ENCODE results near the gene IL13RA1.

IL13RA1 gene

DNA sequence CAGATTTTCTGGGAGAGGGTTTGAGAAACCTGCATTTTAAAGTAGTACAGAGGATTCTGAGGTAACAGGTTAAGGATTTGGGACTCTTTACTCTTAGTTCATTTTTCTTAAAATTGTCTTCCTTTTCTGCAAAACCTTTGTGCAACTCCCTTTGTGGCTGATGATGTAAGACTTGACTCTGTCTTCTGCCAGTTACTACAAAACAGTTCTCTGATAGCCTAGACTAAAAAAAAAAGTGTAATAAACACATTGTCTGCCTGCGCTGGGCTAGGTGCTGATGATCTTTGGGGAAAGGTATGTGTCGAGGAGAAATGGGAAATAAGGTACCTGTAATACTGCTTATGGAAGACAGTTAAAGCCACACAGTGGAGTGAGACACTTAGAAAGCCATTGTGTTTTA, 28.7 kb downstream of the IL13RA1 start:
- DNase-seq, result no peak
- Histone ChIP-seq H3K36me3 (ENCODE audit: control insufficient read depth, insufficient read depth, low read length) (no peaks in the 10 kb centered on the region), H3K23ac (ENCODE audit: low read length) (no peak overlapping the region), H3K56ac (ENCODE audit: low read length) (no peak overlapping the region), H2AK5ac (ENCODE audit: low read length) (no peak overlapping the region), H3K9ac (ENCODE audit: low read length) (no peak overlapping the region), H3K4me2 (ENCODE audit: low read length) (no peak overlapping the region), H2BK120ac (ENCODE audit: low read depth, low read length) (no peak overlapping the region), H4K5ac (ENCODE audit: low read length) (no peak overlapping the region), H3K79me1 (ENCODE audit: low read length) (no peaks in the 10 kb centered on the region), H2BK5ac (ENCODE audit: low read length) (no peak overlapping the region), H3K79me2 (ENCODE audit: control insufficient read depth, insufficient read depth, low read length) (no peaks in the 10 kb centered on the region), H3K4ac (ENCODE audit: low read depth, low read length) (no peak overlapping the region), H4K8ac (ENCODE audit: low read depth, low read length) (no peak overlapping the region), H3K18ac (ENCODE audit: low read length) (no peak overlapping the region), H3K4me3 (ENCODE audit: low read length) (no peak overlapping the region), H3K27ac (ENCODE audit: low read depth, low read length) (no peak overlapping the region), H3K4me1 (ENCODE audit: control insufficient read depth, low read depth, low read length) (no peaks in the 10 kb centered on the region), H3K27me3 (ENCODE audit: insufficient read depth, low read length, poor library complexity) (no peaks in the 10 kb centered on the region), H2BK15ac (replicated peaks; ENCODE audit: low read depth) (no peak overlapping the region)
- no CpG with 5 or more reads among the region's 2 CpGs for WGBS (ENCODE audit: extremely low coverage, insufficient coverage, low lambda C conversion rate)

DNA sequence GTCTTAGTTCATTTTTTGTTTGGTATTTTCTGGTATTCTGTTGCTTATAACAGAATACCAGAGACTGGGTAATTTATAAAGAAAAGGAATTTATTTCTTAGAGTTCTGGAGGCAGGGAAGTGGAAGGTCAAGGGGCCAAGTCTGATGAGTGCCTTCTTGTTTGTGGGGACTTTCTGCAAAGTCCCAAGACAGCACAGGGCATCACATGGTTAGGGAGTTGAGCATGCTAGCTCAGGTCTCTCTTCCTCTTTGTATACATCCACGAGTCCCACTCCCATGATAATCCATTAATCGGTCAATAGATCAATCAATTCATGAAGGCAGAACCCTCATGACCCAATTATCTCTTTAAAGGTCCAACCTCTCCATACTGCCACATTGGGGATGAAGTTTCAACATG, 31.1 kb downstream of the IL13RA1 start:
- Histone ChIP-seq H2BK15ac (replicated peaks; ENCODE audit: low read depth) (no peak overlapping the region), H4K5ac (ENCODE audit: low read length) (no peak overlapping the region), H3K27me3 (ENCODE audit: insufficient read depth, low read length, poor library complexity) (no peaks in the 10 kb centered on the region), H3K9ac (ENCODE audit: low read length) (no peak overlapping the region), H3K4me2 (ENCODE audit: low read length) (no peak overlapping the region), H2AK5ac (ENCODE audit: low read length) (no peak overlapping the region), H3K4ac (ENCODE audit: low read depth, low read length) (no peak overlapping the region), H3K79me1 (ENCODE audit: low read length) (no peaks in the 10 kb centered on the region), H3K18ac (ENCODE audit: low read length) (no peak overlapping the region), H2BK120ac (ENCODE audit: low read depth, low read length) (no peak overlapping the region), H4K8ac (ENCODE audit: low read depth, low read length) (no peak overlapping the region), H3K4me3 (ENCODE audit: low read length) (no peak overlapping the region), H2BK5ac (ENCODE audit: low read length) (no peak overlapping the region), H3K4me1 (ENCODE audit: control insufficient read depth, low read depth, low read length) (no peaks in the 10 kb centered on the region), H3K27ac (ENCODE audit: low read depth, low read length) (no peak overlapping the region), H3K56ac (ENCODE audit: low read length) (no peak overlapping the region), H3K23ac (ENCODE audit: low read length) (no peak overlapping the region), H3K36me3 (ENCODE audit: control insufficient read depth, insufficient read depth, low read length) (no peaks in the 10 kb centered on the region), H3K79me2 (ENCODE audit: control insufficient read depth, insufficient read depth, low read length) (no peaks in the 10 kb centered on the region)
- no peak for DNase-seq
- no CpG with 5 or more reads among the region's 2 CpGs for WGBS (ENCODE audit: extremely low coverage, insufficient coverage, low lambda C conversion rate)

DNA sequence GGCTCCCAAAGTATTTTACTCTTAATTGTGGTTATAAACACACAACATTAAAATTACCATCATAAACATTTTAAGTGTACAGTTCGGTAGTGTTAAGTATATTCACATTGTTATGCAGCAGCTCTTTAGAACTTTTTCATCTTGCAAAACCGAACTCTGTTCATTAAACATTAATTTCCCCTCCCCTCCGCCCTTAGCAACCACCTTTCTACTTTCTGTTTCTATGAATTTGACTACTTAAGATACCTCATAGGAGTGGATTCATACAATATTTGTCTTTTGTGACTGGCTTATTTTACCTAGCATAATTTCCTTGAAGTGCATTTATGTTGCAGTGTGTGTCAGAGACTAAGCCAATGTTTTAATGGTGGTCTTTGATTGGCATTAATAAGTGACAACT, 32.6 kb downstream of the IL13RA1 start:
- Histone ChIP-seq H3K36me3 (ENCODE audit: control insufficient read depth, insufficient read depth, low read length) (no peaks in the 10 kb centered on the region), H3K4me1 (ENCODE audit: control insufficient read depth, low read depth, low read length) (no peaks in the 10 kb centered on the region), H3K56ac (ENCODE audit: low read length) (no peak overlapping the region), H3K27me3 (ENCODE audit: insufficient read depth, low read length, poor library complexity) (no peaks in the 10 kb centered on the region), H3K9ac (ENCODE audit: low read length) (no peak overlapping the region), H3K79me2 (ENCODE audit: control insufficient read depth, insufficient read depth, low read length) (no peaks in the 10 kb centered on the region), H2BK15ac (replicated peaks; ENCODE audit: low read depth) (no peak overlapping the region), H3K4me3 (ENCODE audit: low read length) (no peak overlapping the region), H4K5ac (ENCODE audit: low read length) (no peak overlapping the region), H3K27ac (ENCODE audit: low read depth, low read length) (no peak overlapping the region), H3K4me2 (ENCODE audit: low read length) (no peak overlapping the region), H3K23ac (ENCODE audit: low read length) (no peak overlapping the region), H3K18ac (ENCODE audit: low read length) (no peak overlapping the region), H3K79me1 (ENCODE audit: low read length) (no peaks in the 10 kb centered on the region), H3K4ac (ENCODE audit: low read depth, low read length) (no peak overlapping the region), H4K8ac (ENCODE audit: low read depth, low read length) (no peak overlapping the region), H2BK5ac (ENCODE audit: low read length) (no peak overlapping the region), H2BK120ac (ENCODE audit: low read depth, low read length) (no peak overlapping the region), H2AK5ac (ENCODE audit: low read length) (no peak overlapping the region)
- no peak for DNase-seq
- WGBS (ENCODE audit: extremely low coverage, insufficient coverage, low lambda C conversion rate), result no CpG with 5 or more reads among the region's 3 CpGs

DNA sequence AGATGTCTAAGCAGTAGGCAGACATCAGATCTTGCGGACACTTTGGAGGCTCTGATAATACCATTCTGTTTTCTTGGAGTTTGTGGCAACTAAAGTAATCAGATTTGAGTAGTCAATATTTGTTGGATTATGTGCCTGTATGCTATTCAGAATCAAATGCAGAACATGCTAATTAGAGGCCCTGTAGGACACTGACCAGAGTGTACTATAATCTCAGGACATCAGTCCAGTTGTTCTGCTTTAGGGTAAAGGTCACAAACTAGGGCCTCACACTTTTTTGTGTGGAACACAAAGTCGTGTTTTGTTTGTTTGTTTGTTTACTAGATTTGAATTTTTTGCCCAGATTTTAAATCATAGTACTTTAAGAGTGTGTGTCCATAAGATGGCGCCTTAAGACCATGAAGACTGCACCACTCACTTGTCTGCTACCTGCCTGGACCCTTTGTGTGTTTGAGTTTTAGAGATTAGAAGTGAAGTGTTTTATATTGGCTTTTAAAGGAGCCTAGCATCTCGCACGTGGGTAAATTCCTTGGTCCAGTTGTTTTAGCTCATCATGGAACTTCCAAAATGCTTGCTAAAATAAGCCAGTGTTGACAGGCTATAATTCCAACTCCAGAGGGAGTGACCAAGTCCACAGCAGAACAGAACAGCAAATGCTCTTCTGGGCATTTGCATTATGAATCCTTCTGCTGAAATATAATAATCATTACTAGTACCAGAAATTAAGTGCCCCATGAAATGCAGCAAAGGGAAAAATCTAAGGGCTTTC, 34.7 kb downstream of the IL13RA1 start:
- Histone ChIP-seq H3K23ac (ENCODE audit: low read length) (no peak overlapping the region), H3K79me2 (ENCODE audit: control insufficient read depth, insufficient read depth, low read length) (no peaks in the 10 kb centered on the region), H3K56ac (ENCODE audit: low read length) (no peak overlapping the region), H4K5ac (ENCODE audit: low read length) (no peak overlapping the region), H2BK120ac (ENCODE audit: low read depth, low read length) (no peak overlapping the region), H3K18ac (ENCODE audit: low read length) (no peak overlapping the region), H3K79me1 (ENCODE audit: low read length) (no peaks in the 10 kb centered on the region), H3K36me3 (ENCODE audit: control insufficient read depth, insufficient read depth, low read length) (no peaks in the 10 kb centered on the region), H3K9ac (ENCODE audit: low read length) (no peak overlapping the region), H3K4ac (ENCODE audit: low read depth, low read length) (no peak overlapping the region), H3K27me3 (ENCODE audit: insufficient read depth, low read length, poor library complexity) (no peaks in the 10 kb centered on the region), H3K4me1 (ENCODE audit: control insufficient read depth, low read depth, low read length) (no peaks in the 10 kb centered on the region), H4K8ac (ENCODE audit: low read depth, low read length) (no peak overlapping the region), H3K4me2 (ENCODE audit: low read length) (no peak overlapping the region), H3K27ac (ENCODE audit: low read depth, low read length) (no peak overlapping the region), H2AK5ac (ENCODE audit: low read length) (no peak overlapping the region), H2BK5ac (ENCODE audit: low read length) (no peak overlapping the region), H2BK15ac (replicated peaks; ENCODE audit: low read depth) (no peak overlapping the region), H3K4me3 (ENCODE audit: low read length) (no peak overlapping the region)
- no peak for DNase-seq
- no CpG with 5 or more reads among the region's 5 CpGs for WGBS (ENCODE audit: extremely low coverage, insufficient coverage, low lambda C conversion rate)

DNA sequence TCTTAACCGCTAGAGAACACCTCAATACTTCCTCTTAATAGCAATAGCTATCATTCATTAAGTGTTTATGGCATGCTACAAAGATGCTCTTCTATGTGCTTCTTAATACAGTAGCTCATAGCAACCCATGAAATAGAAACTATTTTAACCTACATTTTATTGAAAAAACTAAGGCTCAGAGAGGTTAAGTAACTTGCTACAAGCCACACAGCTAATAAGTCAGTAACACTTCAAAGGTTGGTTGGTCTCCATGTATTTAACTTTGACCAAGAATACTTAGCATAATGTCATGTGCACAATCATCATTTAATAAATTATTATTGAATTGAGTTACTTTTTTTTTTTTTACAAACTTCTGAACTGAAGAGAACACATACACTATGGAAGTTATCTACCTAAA, 36.1 kb downstream of the IL13RA1 start:
- Histone ChIP-seq H3K4me2 (ENCODE audit: low read length) (no peak overlapping the region), H4K5ac (ENCODE audit: low read length) (no peak overlapping the region), H3K4me1 (ENCODE audit: control insufficient read depth, low read depth, low read length) (no peaks in the 10 kb centered on the region), H3K9ac (ENCODE audit: low read length) (no peak overlapping the region), H3K56ac (ENCODE audit: low read length) (no peak overlapping the region), H3K4ac (ENCODE audit: low read depth, low read length) (no peak overlapping the region), H3K23ac (ENCODE audit: low read length) (no peak overlapping the region), H2BK5ac (ENCODE audit: low read length) (no peak overlapping the region), H3K79me2 (ENCODE audit: control insufficient read depth, insufficient read depth, low read length) (no peaks in the 10 kb centered on the region), H2AK5ac (ENCODE audit: low read length) (no peak overlapping the region), H3K36me3 (ENCODE audit: control insufficient read depth, insufficient read depth, low read length) (no peaks in the 10 kb centered on the region), H4K8ac (ENCODE audit: low read depth, low read length) (no peak overlapping the region), H3K18ac (ENCODE audit: low read length) (no peak overlapping the region), H3K4me3 (ENCODE audit: low read length) (no peak overlapping the region), H2BK120ac (ENCODE audit: low read depth, low read length) (no peak overlapping the region), H2BK15ac (replicated peaks; ENCODE audit: low read depth) (no peak overlapping the region), H3K27me3 (ENCODE audit: insufficient read depth, low read length, poor library complexity) (no peaks in the 10 kb centered on the region), H3K79me1 (ENCODE audit: low read length) (no peaks in the 10 kb centered on the region), H3K27ac (ENCODE audit: low read depth, low read length) (no peak overlapping the region)
- DNase-seq, result no peak
- no CpG with 5 or more reads among the region's 1 CpG for WGBS (ENCODE audit: extremely low coverage, insufficient coverage, low lambda C conversion rate)

DNA sequence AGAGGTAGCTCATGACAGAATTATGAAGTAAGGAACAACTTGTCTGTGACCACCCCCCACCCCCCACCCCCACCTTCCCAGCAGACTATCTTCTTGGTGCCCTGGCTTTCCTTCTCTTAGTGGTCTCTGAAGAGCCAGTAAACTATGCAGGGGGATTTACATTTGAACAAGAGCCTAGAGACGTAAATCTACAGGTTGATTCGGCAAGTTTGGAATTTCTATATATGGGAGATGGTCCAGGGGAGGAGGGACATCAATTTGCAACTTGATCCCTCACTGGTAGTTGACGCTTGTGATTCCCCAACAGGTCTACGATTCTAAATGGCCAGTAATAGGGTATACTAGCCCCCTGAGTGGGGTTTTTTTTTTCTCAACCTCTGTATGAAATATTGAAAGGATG, 36.7 kb downstream of the IL13RA1 start:
- Histone ChIP-seq H3K4me1 (ENCODE audit: control insufficient read depth, low read depth, low read length) (no peaks in the 10 kb centered on the region), H3K18ac (ENCODE audit: low read length) (no peak overlapping the region), H2BK120ac (ENCODE audit: low read depth, low read length) (no peak overlapping the region), H3K36me3 (ENCODE audit: control insufficient read depth, insufficient read depth, low read length) (no peaks in the 10 kb centered on the region), H2AK5ac (ENCODE audit: low read length) (no peak overlapping the region), H3K9ac (ENCODE audit: low read length) (no peak overlapping the region), H3K79me1 (ENCODE audit: low read length) (no peaks in the 10 kb centered on the region), H3K79me2 (ENCODE audit: control insufficient read depth, insufficient read depth, low read length) (no peaks in the 10 kb centered on the region), H2BK15ac (replicated peaks; ENCODE audit: low read depth) (no peak overlapping the region), H3K56ac (ENCODE audit: low read length) (no peak overlapping the region), H3K23ac (ENCODE audit: low read length) (no peak overlapping the region), H4K8ac (ENCODE audit: low read depth, low read length) (no peak overlapping the region), H3K4ac (ENCODE audit: low read depth, low read length) (no peak overlapping the region), H3K27me3 (ENCODE audit: insufficient read depth, low read length, poor library complexity) (no peaks in the 10 kb centered on the region), H3K4me3 (ENCODE audit: low read length) (no peak overlapping the region), H3K4me2 (ENCODE audit: low read length) (no peak overlapping the region), H3K27ac (ENCODE audit: low read depth, low read length) (no peak overlapping the region), H2BK5ac (ENCODE audit: low read length) (no peak overlapping the region), H4K5ac (ENCODE audit: low read length) (no peak overlapping the region)
- no CpG with 5 or more reads among the region's 4 CpGs for WGBS (ENCODE audit: extremely low coverage, insufficient coverage, low lambda C conversion rate)
- DNase-seq, result no peak

Measured in mesendoderm (in vitro differentiated cells).